K562 (cell line): Measurements from ENCODE around the gene HCN1. TPM values are rescaled to one million over a fixed set of nuclear protein-coding genes. Genes with fewer than 3 reads are reported as not detected.

Experiments used
- ATAC-seq: fragments of 200-7000 bp; cut with Tn5 transposase; 3 replicates; pipeline ENCODE4 v1.9.1; 2020; ENCODE audit warnings: moderate library complexity
- BruUV-seq: library from RNA; stranded (reverse); fragments of 400-500 nt; replicated peaks from 2 replicates; lab custom pipeline; 2021; lab: Mats Ljungman, UMichigan
- CTCF ChIA-PET: fragments of 300-600 bp; formaldehyde crosslinking; extraction: SDS; loops from one replicate; lab custom pipeline; 2021; ENCODE audit warnings: low intra/inter-chr PET ratio; lab: Yijun Ruan, JAX
- POLR2A ChIA-PET: fragments of 300-600, 350-650 bp; sonication (Branson Sonifier 250); formaldehyde crosslinking; extraction: SDS; loops from one replicate; lab custom pipeline; 2021; ENCODE audit warnings: antibody characterized with exemption, inconsistent platforms; lab: Yijun Ruan, JAX
- DNase-seq, 4 experiments: peaks; one replicate each; pipeline versions ENCODE4 v3.0.0 to v3.0.0-alpha.2; 2011 to 2018; ENCODE audit warnings: low spot score in 3 of 4, mixed read lengths in 3 of 4; ENCODE audit errors: extremely low read depth in 1 of 4
- FAIRE-seq: peaks from 2 replicates; lab custom pipeline; 2011; peaks lifted over from hg19 to GRCh38; lab: Jason Lieb, UNC
- H2AFZ ChIP-seq: 2 replicates; pipeline ENCODE4 v1.6.0; 2011; ENCODE audit warnings: low read depth, low read length, control low read depth, inconsistent platforms
- H3K27ac ChIP-seq: fragments of 200-600 bp; 3 replicates; pipeline ENCODE4 v1.8.0; 2011; ENCODE audit warnings: low read depth, mild to moderate bottlenecking, control low read depth, inconsistent platforms, low read length, moderate library complexity, mixed read lengths; ENCODE audit errors: extremely low read depth
- H3K27me3 ChIP-seq, 2 experiments: fragments of 300-600 bp in 1 of 2; 2 replicates in 1 of 2; 3 replicates in 1 of 2; pipeline versions ENCODE4 v1.6.0 to v1.8.0; 2011; ENCODE audit warnings: inconsistent platforms in 2 of 2, low read length in 2 of 2, mild to moderate bottlenecking in 1 of 2, mixed read lengths in 1 of 2, moderate library complexity in 1 of 2; ENCODE audit not compliant: control insufficient read depth in 2 of 2, insufficient read depth in 2 of 2
- H3K36me3 ChIP-seq: fragments of 300-600 bp; 3 replicates; pipeline ENCODE4 v1.8.0; 2011; ENCODE audit warnings: mild to moderate bottlenecking, low read length, inconsistent platforms; ENCODE audit not compliant: control insufficient read depth, insufficient read depth
- H3K4me1 ChIP-seq, 2 experiments: fragments of 200-600 bp in 1 of 2; replicated peaks in 1 of 2; 2 replicates in 1 of 2; 3 replicates in 1 of 2; pipeline versions ENCODE4 v1.5.1 to v1.8.0; 2011; ENCODE audit warnings: inconsistent platforms in 2 of 2, low read length in 2 of 2, mild to moderate bottlenecking in 1 of 2, mixed read lengths in 1 of 2, moderate library complexity in 1 of 2; ENCODE audit not compliant: control insufficient read depth in 2 of 2, insufficient read depth in 2 of 2
- H3K4me2 ChIP-seq: 2 replicates; pipeline ENCODE4 v1.6.1; 2011; ENCODE audit warnings: low read length, control low read depth, inconsistent platforms, mixed read lengths; ENCODE audit not compliant: insufficient read depth
- H3K4me3 ChIP-seq: fragments of 200-600 bp; sonication (generic), shearing (Covaris generic); 2 replicates; pipeline ENCODE4 v1.5.1; 2016; ENCODE audit warnings: control low read depth, inconsistent platforms
- H3K79me2 ChIP-seq: fragments of 200-600 bp; 3 replicates; pipeline ENCODE4 v1.8.0; 2011; ENCODE audit warnings: low read length, inconsistent platforms; ENCODE audit not compliant: control insufficient read depth, insufficient read depth
- H3K9ac ChIP-seq, 2 experiments: 2 replicates each; pipeline versions ENCODE4 v1.6.0 to v1.6.1; 2011; ENCODE audit warnings: low read depth in 2 of 2, low read length in 2 of 2, control low read depth in 1 of 2, inconsistent platforms in 1 of 2, mild to moderate bottlenecking in 1 of 2, mixed read lengths in 1 of 2; ENCODE audit not compliant: insufficient read depth in 1 of 2
- H3K9me1 ChIP-seq: one replicate; pipeline ENCODE4 v1.6.0; 2011; ENCODE audit warnings: inconsistent platforms, mild to moderate bottlenecking, low read length, moderate library complexity; ENCODE audit not compliant: control insufficient read depth, insufficient read depth
- H3K9me3 ChIP-seq: replicated peaks from 2 replicates; pipeline ENCODE4 v1.5.1; 2011; ENCODE audit warnings: low read depth, low read length, inconsistent platforms; ENCODE audit not compliant: control insufficient read depth, insufficient read depth
- H4K20me1 ChIP-seq: replicated peaks from 2 replicates; pipeline ENCODE4 v1.6.1; 2011; ENCODE audit warnings: low read length, inconsistent platforms, mixed read lengths; ENCODE audit not compliant: control insufficient read depth, insufficient read depth
- CEBPZ ChIP-seq: fragments of 150-350 bp; IDR thresholded peaks from 2 replicates; pipeline ENCODE4 v1.6.1; 2014; ENCODE audit warnings: low read depth, mild to moderate bottlenecking, low read length, borderline replicate concordance
- CGGBP1 ChIP-seq: fragments of 250-450 bp; sonication (Bioruptor Pico); IDR thresholded peaks from 2 replicates; pipeline ENCODE4 v1.9.0; 2021; ENCODE audit warnings: mild to moderate bottlenecking
- GTF3C2 ChIP-seq: IDR thresholded peaks from 3 replicates; pipeline ENCODE4 v1.6.1; 2011; ENCODE audit warnings: borderline replicate concordance, mild to moderate bottlenecking, moderate library complexity; ENCODE audit not compliant: insufficient read length; ENCODE audit errors: extremely low read depth
- HEY1 ChIP-seq: fragments of 250-450 bp; sonication (Bioruptor Pico); IDR thresholded peaks from 2 replicates; pipeline ENCODE4 v1.5.0; 2020; ENCODE audit warnings: mild to moderate bottlenecking, moderate library complexity, borderline replicate concordance
- IRF9 ChIP-seq: fragments of 450-650 bp; IDR thresholded peaks from 2 replicates; pipeline ENCODE4 v1.6.1; 2016; ENCODE audit warnings: missing biosample characterization, missing genetic modification characterization
- MEF2D ChIP-seq: conservative IDR thresholded peaks from 2 replicates; pipeline ENCODE4 v1.6.1; 2016; ENCODE audit warnings: low read depth, missing genetic modification characterization, missing compliant biosample characterization
- RFX7 ChIP-seq: fragments of 250-450 bp; sonication (Bioruptor Pico); IDR thresholded peaks from 2 replicates; pipeline ENCODE4 v1.5.1; 2021; ENCODE audit warnings: mild to moderate bottlenecking
- SIN3B ChIP-seq: fragments of 450-650 bp; IDR thresholded peaks from 2 replicates; pipeline ENCODE4 v1.6.1; 2017; ENCODE audit warnings: low read depth, mild to moderate bottlenecking, moderate library complexity
- ZBTB5 ChIP-seq: fragments of 450-650 bp; IDR thresholded peaks from 2 replicates; pipeline ENCODE4 v1.6.1; 2017; ENCODE audit warnings: antibody characterized with exemption
- ZNF212 ChIP-seq: fragments of 450-650 bp; formaldehyde crosslinking; IDR thresholded peaks from 2 replicates; pipeline ENCODE4 v1.4.0; 2020; ENCODE audit warnings: mild to moderate bottlenecking
- WGBS: fragments of 100-300 bp; shearing (Covaris generic); methylation state at CpG from one replicate; pipeline ENCODE4 v1.1.6; 2016; ENCODE audit warnings: low coverage, mixed read lengths; ENCODE audit not compliant: insufficient coverage; ENCODE audit errors: missing lambda C conversion rate; 5-methylcytosine and 5-hydroxymethylcytosine counted together
- in situ Hi-C: fragments of 300-500 bp; cut with MboI; formaldehyde crosslinking; loops from 4 replicates; pipeline ENCODE4 v1.15.0; 2018; ENCODE audit warnings: inconsistent platforms, mixed read lengths
- intact Hi-C: fragments of 100-400 bp; cut with micrococcal nuclease; formaldehyde crosslinking; loops from 2 replicates; pipeline ENCODE4 v1.14.2; 2022
- polyA plus RNA-seq, 8 experiments: library from polyadenylated mRNA; depleted of rRNA in 4 of 8; stranded (reverse) in 5 of 8; unstranded in 3 of 8; fragments of >200 nt; fragmentation: Nextera tagmentation in 2 of 8; fragmentation: Illumina TruSeq in 1 of 8; extraction: Ambion mirVana in 2 of 8; extraction: Trizol in 1 of 8; gene quantifications; 2 replicates each; pipeline versions ENCODE4 v1.2.1 to v1.2.3, GENCODE V29; 2011 to 2014; ENCODE audit warnings: inconsistent platforms in 1 of 8, missing spikeins in 1 of 8
- total RNA-seq, 7 experiments: library from RNA; depleted of rRNA in 6 of 7; stranded (reverse); fragments of >200 nt in 6 of 7; fragmentation: Illumina TruSeq in 2 of 7; extraction: Trizol in 2 of 7; gene quantifications; 2 replicates each; pipeline versions ENCODE4 v1.2.1 to v1.2.3, GENCODE V29; 2011 to 2021; ENCODE audit warnings: low replicate concordance in 1 of 7

HCN1 gene
- total and polyA plus RNA-seq, 9 of the 15 experiments (the other 6 are each of a cell fraction or from before 2014, with no cell fraction given) = not detected

GRCh38 chr5:45284436-45284835 lies 411.7 kb downstream of the HCN1 start:
- Histone ChIP-seq H3K79me2 (no peaks in the 10 kb centered on the region), H3K9me3 (no peaks in the 10 kb centered on the region; the same call in 1 of the 2 replicates), H3K27me3 (no peaks in the 10 kb centered on the region), H4K20me1 (no peaks in the 10 kb centered on the region), H3K4me3 (no peak overlapping the region), H3K4me1 (no peaks in the 10 kb centered on the region), H3K9ac (no peak overlapping the region), H3K4me2 (no peak overlapping the region), H3K27ac (no peak overlapping the region), H3K9me1 (no peaks in the 10 kb centered on the region), H2AFZ (no peak overlapping the region), H3K36me3 (no peaks in the 10 kb centered on the region)
- CTCF ChIA-PET = no interaction called here
- WGBS = 0% methylated on average over 1 of the region's 1 CpG
- in situ Hi-C loops (no loop called here), intact Hi-C loops (no loop called here)
- BruUV-seq = no TSS peak
- TF ChIP-seq CEBPZ (no peak), RFX7 (no peak), GTF3C2 (no peak), CGGBP1 (CRISPR knock-in tag) (no peak), SIN3B (no peak), IRF9 (tag) (no peak), HEY1 (CRISPR knock-in tag) (no peak), MEF2D (tag) (no peak), ZBTB5 (no peak), ZNF212 (CRISPR knock-in tag) (no peak)
- ATAC-seq = no peak
- FAIRE-seq = no peak
- no peak for DNase-seq
- POLR2A ChIA-PET = no interaction called here
